Fibroblast of peridontal ligament (primary cell): ENCODE measurements around the gene C4BPA.

ENCODE experiments used
- DNase-seq: peaks from one replicate; pipeline ENCODE4 v3.0.0-alpha.2; 2010; ENCODE audit errors: extremely low read depth

Gene C4BPA

DNA sequence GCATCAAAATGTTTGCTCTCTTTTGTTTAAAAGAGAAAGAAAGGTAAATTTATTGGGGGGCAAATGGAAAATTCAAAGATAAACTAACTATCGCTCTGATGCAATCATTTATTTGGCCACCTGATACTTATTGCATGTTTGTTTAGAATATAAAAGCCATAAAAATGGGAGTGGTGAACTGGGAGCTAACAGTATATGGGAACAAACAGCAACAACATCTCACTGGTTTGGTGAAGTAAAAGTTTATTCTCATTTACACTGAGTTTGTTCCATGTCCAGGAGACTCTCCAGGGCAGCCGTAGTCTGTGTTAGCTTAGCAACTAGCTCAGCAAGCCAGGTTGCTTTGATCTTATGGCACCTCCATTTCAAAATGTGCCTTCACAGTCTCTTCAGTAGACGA, 20.4 kb downstream of the C4BPA start:
- DNase-seq, result no peak

DNA sequence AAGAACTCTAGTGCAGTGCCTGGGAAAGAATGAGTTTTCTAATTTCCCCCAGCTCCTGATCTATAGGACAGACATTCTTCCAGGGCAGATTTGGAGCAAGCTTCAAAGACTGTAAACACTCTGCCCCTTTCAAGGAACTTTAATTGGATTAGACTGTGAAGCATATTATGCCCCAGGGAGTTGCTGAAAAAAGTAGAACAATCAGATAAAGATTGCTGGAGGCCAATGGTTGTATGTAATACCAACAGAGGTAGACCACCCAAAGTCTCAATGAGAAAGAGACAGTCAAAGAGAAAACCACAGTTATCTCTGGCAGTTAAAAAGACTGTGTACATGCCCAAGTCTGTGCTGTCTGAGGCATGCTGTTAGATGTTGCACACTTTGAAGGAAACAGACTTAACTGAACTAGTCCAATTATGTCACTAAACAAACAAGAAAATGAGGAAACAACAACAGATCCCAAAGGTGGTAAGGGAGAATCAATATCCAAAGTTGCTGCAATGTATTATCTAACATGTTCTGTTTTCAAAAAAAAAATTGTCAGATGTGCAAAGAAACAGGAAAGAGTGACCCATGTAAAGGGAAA, 24.4 kb downstream of the C4BPA start:
- no peak for DNase-seq

DNA sequence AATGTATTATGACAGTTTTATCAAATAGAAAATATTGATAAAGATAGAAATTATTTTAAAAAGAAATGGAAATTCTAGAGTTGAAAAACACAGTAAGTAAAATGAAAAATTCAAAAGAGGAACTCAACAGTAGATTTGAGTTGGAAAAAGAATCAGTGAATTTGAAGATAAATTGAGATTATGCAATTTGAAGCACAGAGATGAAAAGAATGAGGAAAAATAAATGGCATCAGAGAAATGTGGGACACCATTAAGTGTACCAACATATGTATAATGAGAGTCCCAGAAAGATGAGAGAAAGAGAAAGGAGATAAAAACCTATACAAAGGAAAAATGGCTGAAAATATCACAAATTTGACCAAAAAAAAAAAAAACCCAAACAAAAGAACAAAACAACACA, 25.0 kb downstream of the C4BPA start:
- DNase-seq, result no peak

DNA sequence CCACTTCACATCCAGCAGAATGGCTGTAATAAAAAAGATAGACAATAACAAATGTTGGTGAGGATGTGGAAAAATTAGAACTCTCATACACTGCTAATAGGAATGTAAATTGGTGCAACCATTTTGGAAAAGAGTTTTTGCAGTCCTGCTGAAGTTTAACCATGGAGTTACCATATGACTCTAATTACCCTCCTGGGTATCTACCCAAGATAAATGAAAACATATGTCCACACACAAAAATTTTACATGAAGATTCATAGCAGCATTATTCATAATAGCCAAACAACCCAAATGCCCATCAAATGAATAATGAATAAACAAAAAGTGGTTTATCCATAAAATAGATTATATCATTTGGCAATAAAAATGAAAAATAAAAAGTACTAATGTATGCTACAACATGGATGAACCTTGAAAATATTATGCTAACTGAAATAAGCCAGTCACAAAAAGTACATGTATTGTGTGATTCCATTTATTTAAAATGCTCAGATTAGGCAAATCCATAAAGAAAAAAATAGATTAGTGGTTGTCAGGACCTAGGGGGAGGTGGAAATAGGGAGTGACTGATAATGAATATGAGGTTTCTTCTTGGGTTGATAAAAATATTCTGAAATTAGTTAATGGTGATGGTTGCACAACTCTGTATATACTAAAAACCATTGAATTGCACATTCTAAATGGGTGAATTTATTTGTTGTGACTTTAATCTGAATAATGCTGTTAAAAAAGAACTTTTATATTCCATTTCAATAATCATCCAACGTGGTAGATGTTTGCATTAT, 26.4 kb downstream of the C4BPA start:
- DNase-seq, result no peak

DNA sequence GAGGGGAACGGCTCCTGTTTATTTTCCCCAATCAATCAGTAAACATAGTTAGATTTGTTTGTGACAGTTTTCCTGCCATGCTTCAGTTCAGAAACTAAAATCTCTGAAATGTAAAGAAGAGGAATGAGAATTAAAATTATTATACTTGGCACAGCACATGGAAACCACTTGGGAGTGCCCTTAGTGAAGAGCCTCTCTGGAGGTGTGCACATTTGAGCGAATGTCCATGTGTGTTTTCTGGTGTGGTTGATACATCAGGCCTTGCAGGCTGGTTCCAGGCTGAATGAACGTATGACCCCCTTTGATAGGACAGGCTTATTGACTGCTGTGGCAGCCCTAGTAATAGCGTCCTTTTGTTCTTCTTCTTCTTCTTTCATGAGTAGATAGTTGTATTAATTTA, 27.1 kb downstream of the C4BPA start:
- DNase-seq, result no peak

DNA sequence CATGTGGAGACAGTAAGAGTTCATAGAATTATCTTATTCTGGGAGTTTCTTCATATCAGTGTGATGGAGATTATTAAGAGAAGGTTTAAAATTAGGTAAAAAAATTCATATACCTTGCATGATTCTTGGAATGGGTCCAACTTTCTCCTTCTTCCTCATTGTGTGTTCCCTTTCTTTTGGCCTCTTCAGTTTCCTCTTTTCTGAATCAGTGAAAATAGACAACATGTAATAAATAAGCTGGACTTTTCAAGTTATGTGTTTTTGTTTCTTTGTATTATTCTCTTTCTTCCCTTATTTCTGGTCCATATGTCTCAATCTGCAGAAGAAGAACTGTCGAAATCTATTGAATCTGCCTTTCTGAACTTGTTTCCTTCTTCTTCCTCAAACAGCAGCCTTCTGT, 30.5 kb downstream of the C4BPA start:
- DNase-seq, result no peak

DNA sequence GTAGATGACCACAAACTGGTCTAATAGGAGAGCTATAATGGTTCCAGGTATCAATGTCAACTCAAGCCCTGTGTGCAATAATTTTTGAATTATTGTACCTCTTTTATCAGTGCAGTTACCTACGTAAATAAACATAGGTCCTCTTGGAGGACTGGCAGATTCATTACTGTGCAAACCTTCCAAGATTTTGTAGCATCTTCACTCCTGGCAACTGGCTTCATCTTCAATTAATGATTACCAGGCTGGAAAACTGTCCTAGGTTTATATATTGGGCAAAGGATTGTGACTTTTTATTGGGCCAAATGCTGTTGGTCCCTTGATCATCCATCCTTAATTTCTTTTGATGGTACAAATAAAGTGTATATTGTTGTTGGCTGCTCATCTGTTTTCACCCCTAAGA, 35.6 kb downstream of the C4BPA start:
- DNase-seq, result no peak

DNA sequence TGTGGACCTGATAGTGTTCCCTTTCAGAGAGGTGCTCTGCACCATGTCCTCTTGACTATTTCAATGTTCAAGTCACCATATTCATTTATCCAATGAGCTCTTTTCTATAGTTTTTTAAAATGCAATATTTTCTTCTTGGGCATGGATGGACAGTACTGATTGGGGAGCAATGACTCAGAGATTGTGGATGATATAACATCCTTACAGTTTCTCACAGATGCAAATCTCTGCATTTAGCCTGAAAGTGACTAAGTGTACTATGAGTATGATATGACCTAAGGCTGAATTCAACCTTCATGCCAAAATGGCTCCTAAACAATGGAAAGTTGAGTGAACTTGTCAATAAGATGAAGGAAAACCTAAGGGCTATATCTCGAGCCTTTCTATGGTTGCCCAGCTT, 36.5 kb downstream of the C4BPA start:
- no peak for DNase-seq

DNA sequence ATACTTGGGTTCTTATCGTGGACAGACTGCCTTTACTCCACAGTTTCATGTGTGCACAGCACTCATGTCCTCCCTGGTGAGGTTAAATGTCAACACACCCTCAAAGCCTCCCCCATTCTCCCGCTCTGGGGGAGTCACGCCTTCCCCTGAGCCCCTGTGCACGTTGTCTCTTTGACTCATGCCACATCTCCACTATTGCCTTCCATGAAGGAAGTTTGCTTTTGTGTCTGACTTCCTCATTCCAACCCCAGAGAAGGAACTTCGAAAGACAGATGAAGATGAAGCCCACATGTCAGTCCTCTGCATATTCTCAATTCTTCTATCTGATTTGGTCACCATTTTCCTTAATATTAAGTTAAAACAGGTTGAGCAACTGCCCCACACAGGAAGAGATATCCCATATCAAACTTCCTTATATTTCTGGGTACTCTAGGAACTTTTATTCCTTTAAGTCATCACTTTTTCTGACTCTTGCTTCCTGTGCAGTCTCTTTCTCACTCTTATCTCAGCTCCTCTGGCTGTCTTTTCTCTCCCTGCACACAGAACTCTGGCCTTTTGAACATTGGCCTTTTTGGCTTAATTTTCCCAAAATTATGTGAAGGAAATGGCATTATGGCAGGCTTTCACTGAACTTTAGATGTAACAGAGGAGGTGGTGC, 41.5 kb downstream of the C4BPA start:
- DNase-seq, result no peak

DNA sequence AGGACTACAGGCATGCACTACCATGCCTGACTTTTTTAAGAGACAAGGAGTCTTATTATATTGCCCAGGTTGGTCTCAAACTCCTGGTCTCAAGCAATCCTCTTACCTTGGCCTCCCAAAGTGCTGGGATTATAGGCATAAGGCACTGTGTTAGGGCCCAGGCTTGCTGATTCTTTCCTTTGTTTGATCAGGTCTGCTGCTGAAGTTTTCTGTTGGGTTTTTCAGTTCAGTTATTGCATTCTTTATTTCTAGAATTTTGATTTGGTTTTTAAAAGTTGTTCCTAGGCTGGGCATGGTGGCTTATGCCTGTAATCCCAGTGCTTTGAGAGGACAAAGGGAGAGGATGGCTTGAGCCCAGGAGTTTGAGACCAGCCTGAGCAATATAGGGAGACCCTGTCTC, 47.9 kb downstream of the C4BPA start:
- no peak for DNase-seq

DNA sequence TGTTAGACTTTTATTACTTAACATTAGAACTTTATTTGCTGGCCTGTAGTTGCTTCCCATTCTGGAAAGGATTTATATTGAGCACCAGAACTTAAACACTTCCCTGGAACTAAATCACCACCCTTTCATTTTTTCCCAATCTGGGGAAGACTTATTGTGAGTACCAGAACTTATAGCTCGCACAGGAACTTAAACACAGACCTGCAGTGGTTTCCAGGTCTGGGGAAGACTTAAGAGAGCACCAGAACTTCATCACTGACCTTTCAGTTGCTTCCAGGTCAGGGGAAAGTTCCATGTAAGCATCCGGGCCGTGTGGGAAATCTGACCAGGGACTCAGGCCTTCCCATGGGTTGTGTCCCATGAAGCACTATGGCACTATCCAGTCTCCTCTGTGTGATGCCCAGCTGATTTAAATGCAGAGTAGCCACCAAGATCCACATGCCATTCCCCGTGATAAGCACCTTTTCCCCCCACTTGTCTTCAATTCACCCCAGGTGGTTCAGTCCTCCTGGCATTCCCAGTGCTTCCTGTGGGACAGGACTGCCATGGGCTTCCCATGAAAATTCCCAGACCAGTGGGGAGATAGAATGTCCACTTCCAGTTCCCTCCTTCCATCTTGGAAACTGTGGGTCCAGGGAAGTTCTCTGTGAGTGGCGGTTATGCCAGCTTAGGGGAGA, 48.9 kb downstream of the C4BPA start:
- DNase-seq, result no peak

DNA sequence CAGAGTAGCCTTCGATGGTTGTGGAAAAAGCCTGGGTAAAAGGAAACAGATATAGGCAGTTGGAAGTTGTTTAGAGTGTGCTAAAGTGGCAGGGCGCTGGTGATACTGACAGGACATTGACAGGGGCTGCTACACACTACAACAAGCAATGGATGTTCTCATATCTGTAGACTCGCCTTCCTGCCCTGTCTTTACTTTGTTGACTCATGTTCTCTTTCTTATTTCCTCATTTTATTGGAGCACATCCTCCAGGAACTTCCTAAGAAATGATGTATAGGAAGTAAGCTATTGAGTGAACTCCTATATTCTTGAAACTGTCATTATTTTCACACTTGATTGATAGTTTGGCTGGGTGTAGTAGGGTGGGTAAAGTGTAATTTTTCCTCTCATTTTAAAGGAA, 51.0 kb downstream of the C4BPA start:
- no peak for DNase-seq

DNA sequence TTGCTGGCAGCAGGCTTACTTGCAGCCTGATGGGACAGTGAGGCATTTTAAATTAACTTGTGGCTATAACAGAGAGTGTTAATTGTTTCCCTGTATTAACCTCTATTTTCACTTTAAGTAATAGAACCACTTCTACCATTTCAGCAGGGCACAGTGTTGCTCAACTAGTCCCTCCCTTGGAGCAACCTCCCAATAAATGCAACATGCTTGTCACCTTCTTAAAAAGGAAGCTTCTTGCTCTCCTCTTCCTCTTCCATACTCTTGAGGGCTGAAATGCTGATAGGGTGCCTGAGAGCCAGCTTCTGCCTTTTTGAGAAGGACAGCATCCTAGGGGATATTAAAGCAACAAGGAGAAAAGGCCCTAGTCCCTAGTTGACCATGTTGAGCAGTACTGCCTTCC, 52.1 kb downstream of the C4BPA start:
- DNase-seq, result no peak

DNA sequence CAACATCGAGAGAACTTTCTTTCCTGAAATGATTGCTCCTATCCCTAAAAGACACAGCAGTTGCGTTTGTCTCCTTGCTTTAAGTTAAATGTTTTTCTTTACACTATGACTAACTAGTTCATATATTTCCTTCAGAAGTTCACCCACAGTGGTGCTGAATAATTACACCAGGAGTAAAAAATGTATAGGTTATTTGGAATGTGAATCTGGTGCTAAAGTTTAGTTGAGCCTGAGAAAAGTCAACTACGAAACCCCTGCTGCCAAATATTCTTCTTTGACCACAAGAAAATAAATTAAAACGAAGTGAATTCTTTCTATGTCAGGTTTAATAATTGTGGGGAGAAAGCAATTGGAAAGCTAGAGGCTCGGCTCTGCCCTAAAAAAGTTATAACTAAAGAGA, 52.8 kb downstream of the C4BPA start:
- no peak for DNase-seq

DNA sequence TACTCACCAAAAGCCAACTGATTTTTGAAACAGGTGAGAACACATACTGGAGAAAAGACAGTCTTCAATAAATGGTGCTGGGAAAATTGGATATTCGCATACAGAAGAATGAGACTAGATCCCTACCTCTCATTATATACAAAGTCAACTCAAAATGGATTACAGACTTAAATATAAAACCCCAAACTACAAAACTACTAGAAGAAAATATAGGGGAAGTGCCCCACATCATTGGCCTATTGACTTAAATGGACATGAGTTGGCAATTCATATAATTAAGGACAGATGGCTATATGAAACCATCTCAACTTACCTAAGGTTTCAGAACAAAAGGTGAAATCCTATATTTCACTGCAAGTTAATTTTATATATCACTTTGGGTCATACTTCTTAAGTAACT, 60.1 kb downstream of the C4BPA start:
- no peak for DNase-seq

DNA sequence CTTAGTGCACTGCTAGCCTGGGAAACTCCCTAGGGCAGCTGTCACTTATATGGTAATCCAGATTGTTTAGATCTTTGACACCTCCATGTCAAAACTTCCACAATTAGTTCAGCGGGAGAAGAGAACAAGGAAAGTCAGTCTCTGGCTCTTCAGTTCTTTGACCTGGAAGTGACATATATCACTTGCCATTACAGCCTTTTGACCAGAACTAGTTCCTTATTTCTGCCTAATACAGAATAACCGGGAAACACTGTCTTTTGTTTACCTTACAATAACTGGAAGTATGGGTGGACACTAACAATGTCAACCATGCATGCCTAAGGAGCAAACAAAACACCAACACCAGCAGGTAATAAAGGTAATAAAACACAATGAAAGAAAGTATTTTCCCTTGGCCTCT, 68.3 kb downstream of the C4BPA start:
- no peak for DNase-seq

DNA sequence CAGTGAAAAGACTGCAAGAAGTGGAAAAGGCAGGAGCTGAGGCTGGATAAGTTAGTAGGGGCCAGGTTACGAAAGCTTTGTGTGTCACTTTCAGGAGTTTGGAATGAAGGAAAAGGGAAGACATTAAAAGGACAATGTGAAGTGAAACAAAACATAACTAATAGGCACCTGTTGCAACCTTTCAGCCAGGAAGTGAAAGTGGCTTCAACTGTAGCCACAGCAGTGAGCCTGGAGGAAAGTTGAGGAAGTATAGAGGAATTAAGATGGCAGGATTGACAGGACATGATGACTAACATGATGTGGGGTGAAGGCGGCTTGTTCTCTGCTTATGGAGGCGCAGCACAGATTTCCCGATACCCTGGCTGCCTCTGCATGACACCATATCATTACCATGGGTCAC, 68.9 kb downstream of the C4BPA start:
- no peak for DNase-seq

DNA sequence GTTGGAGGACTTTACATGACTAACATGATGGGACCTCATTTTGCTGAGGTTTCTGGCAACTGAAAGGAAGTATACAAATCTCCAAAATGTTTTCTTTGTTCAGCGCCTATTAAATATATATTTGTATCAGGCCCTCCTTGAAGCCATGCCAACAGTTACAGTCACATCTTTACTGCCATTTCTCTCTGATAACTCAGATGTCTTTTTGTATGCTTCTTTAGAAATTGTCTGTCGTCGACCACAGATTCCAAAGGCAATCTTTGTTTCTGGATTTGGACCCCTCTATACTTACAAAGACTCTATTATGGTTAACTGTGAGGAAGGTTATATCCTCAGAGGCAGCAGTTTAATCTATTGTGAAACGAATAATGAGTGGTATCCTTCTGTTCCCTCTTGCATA, 69.4 kb downstream of the C4BPA start:
- DNase-seq, result no peak

DNA sequence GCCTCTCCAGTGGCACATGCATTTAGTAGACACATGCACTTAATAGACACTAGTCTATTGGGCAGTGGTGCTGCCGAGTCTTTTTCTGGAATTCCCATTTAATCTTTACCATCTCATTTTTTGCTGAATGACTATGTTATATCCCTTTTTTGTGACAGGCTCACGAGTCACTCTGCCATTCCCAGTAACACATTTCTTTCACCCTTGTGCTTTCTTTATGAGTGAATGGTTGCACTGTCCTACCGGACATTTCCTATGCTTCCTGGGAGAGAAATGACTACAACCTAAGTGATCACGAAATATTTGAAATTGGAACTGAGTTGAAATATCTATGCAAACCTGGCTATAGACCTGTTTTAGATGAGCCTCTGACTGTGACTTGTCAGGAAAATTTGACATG, 70.9 kb downstream of the C4BPA start:
- no peak for DNase-seq

DNA sequence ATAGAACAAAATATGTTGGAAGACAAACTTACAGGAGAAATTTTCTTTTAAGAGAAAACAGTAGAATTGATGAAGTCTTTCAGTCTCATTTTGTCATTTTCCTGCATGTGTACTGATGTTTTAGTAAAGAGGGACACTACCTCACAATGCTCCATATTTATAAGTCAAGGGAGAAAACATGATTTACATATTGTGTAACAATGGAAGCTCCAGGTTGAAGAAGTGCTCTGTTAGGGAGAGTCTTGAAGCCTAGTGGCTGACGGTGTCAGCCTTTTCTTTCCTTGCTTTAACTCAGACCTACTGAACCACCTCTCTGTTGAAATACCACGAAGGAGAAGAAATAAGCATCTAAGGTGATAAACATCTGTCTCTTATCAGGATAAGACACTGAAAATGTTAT, 75.0 kb downstream of the C4BPA start:
- no peak for DNase-seq

DNA sequence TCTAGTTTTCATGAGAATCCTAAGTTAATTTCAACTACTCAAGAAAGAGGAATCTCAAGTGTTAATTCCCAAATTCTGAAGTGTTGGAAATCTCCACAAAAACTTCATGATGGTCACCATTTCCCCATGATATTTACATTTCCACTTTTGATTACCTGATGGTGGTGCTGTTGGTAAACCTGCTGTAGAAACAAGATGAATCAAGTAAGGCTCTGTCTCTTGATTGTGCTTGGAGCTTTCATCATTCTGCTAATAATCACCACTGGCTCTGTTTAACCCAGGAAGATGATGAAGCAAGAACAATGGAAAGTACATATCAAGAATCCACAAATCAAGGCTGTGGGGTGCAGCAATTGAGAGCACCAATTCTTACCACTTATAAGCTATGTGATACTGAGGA, 77.8 kb downstream of the C4BPA start:
- peak; percentile 1 for DNase-seq

DNA sequence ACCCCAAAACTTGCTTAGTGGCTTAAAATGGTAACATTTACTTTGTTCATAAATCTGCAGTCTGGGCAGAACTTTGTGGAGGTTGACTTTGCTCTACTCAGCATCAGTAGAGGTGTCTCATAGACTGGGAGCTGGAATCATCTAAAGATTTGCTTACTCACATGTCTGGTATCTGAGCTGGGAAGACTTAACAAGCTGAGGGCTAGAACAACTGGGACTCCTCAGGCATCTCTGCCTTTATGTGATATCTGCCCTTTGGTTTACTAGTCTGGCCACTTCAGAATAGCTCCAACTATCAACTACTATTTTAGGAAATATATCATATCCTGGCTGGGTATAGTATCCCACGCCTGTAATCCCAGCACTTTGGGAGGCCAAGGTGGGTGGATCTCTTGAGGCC, 82.5 kb downstream of the C4BPA start:
- no peak for DNase-seq

DNA sequence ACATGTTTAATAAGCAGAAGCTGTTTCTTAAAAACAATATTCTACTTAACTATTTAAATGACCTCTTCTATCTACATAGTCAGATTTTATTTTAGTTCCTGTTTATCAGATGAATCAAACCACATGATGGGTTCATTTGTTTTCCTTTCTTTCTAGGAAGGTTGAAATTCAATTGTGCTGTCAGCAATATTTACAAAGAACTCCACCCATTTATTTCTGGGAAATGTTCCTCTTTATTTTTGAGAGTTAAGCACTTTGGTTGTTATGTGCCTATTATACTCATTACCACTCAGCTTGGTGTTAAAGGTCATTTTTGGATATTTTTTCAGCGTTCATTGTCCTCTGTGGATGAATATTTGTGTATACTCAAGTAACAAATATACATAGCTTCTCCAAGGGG, 84.9 kb downstream of the C4BPA start:
- no peak for DNase-seq
